HEK293 (cell line): ENCODE results near the gene HLA-DMA.

ENCODE experiments used
- KLF16 ChIP-seq: fragments of 450-650 bp; formaldehyde crosslinking; IDR thresholded peaks from 2 replicates; pipeline ENCODE4 v1.5.1; 2017; ENCODE audit warnings: missing biosample characterization, missing genetic modification characterization
- MZF1 ChIP-seq: fragments of 450-650 bp; formaldehyde crosslinking; IDR thresholded peaks from 2 replicates; pipeline ENCODE4 v1.5.1; 2017; ENCODE audit warnings: missing biosample characterization, missing genetic modification characterization, borderline replicate concordance
- SCRT1 ChIP-seq: fragments of 450-650 bp; formaldehyde crosslinking; IDR thresholded peaks from 2 replicates; pipeline ENCODE4 v1.5.1; 2016; ENCODE audit warnings: missing biosample characterization, missing genetic modification characterization, borderline replicate concordance
- SP3 ChIP-seq: fragments of 450-650 bp; formaldehyde crosslinking; IDR thresholded peaks from 2 replicates; pipeline ENCODE4 v1.5.1; 2016; ENCODE audit warnings: missing biosample characterization, missing genetic modification characterization
- ZBTB1 ChIP-seq: fragments of 450-650 bp; formaldehyde crosslinking; IDR thresholded peaks from 2 replicates; pipeline ENCODE4 v1.5.1; 2016; ENCODE audit warnings: missing biosample characterization, missing genetic modification characterization
- ZBTB48 ChIP-seq: fragments of 450-650 bp; formaldehyde crosslinking; IDR thresholded peaks from 2 replicates; pipeline ENCODE4 v1.5.1; 2016; ENCODE audit warnings: missing biosample characterization, missing genetic modification characterization
- ZFP37 ChIP-seq: fragments of 450-650 bp; formaldehyde crosslinking; IDR thresholded peaks from 2 replicates; pipeline ENCODE4 v1.5.1; 2016; ENCODE audit warnings: missing biosample characterization, missing genetic modification characterization
- ZNF112 ChIP-seq: fragments of 450-650 bp; formaldehyde crosslinking; IDR thresholded peaks from 2 replicates; pipeline ENCODE4 v1.5.0; 2017; ENCODE audit warnings: missing biosample characterization, missing genetic modification characterization
- ZNF324 ChIP-seq: fragments of 450-650 bp; formaldehyde crosslinking; IDR thresholded peaks from 2 replicates; pipeline ENCODE4 v1.5.1; 2016; ENCODE audit warnings: missing biosample characterization, missing genetic modification characterization
- ZNF350 ChIP-seq: fragments of 450-650 bp; formaldehyde crosslinking; IDR thresholded peaks from 2 replicates; pipeline ENCODE4 v1.5.0; 2017; ENCODE audit warnings: missing biosample characterization, mild to moderate bottlenecking, missing genetic modification characterization
- ZNF354C ChIP-seq: fragments of 450-650 bp; formaldehyde crosslinking; IDR thresholded peaks from 2 replicates; pipeline ENCODE4 v1.5.1; 2016; ENCODE audit warnings: missing biosample characterization, missing genetic modification characterization, low read depth, borderline replicate concordance
- ZNF426 ChIP-seq: fragments of 450-650 bp; formaldehyde crosslinking; IDR thresholded peaks from 2 replicates; pipeline ENCODE4 v1.5.1; 2017; ENCODE audit warnings: missing biosample characterization, missing genetic modification characterization, mild to moderate bottlenecking, inconsistent platforms, moderate library complexity
- ZNF549 ChIP-seq: fragments of 450-650 bp; IDR thresholded peaks from 2 replicates; pipeline ENCODE4 v1.5.1; 2018; ENCODE audit warnings: missing biosample characterization, missing genetic modification characterization, mild to moderate bottlenecking, inconsistent platforms, moderate library complexity
- ZNF623 ChIP-seq: fragments of 450-650 bp; formaldehyde crosslinking; IDR thresholded peaks from 2 replicates; pipeline ENCODE4 v1.5.1; 2016; ENCODE audit warnings: missing biosample characterization, missing genetic modification characterization
- ZNF76 ChIP-seq: fragments of 450-650 bp; formaldehyde crosslinking; IDR thresholded peaks from 2 replicates; pipeline ENCODE4; 2016; ENCODE audit warnings: low read depth, missing biosample characterization, missing genetic modification characterization, borderline replicate concordance
- ZNF792 ChIP-seq: fragments of 450-650 bp; formaldehyde crosslinking; IDR thresholded peaks from 2 replicates; pipeline ENCODE4 v1.5.1; 2016; ENCODE audit warnings: missing biosample characterization, missing genetic modification characterization
- ZSCAN16 ChIP-seq: fragments of 450-650 bp; formaldehyde crosslinking; IDR thresholded peaks from 2 replicates; pipeline ENCODE4 v1.5.1; 2016; ENCODE audit warnings: missing biosample characterization, missing genetic modification characterization
- TF ChIP-seq, protein P1 (sequence below): fragments of 450-650 bp; formaldehyde crosslinking; IDR thresholded peaks from 2 replicates; pipeline ENCODE4 v1.5.1; 2016; ENCODE audit warnings: missing biosample characterization, missing genetic modification characterization
- TF ChIP-seq, protein P2 (sequence below): fragments of 450-650 bp; formaldehyde crosslinking; IDR thresholded peaks from 2 replicates; pipeline ENCODE4 v1.5.1; 2017; ENCODE audit warnings: missing biosample characterization, mild to moderate bottlenecking, missing genetic modification characterization, moderate library complexity
- TF ChIP-seq, protein P3 (sequence below): fragments of 450-650 bp; formaldehyde crosslinking; IDR thresholded peaks from 2 replicates; pipeline ENCODE4 v1.5.1; 2017; ENCODE audit warnings: missing biosample characterization, missing genetic modification characterization
- TF ChIP-seq, protein P4 (sequence below): fragments of 450-650 bp; formaldehyde crosslinking; IDR thresholded peaks from 2 replicates; pipeline ENCODE4 v1.5.1; 2016; ENCODE audit warnings: missing biosample characterization, missing genetic modification characterization
- TF ChIP-seq, protein P5 (sequence below): fragments of 450-650 bp; formaldehyde crosslinking; IDR thresholded peaks from 2 replicates; pipeline ENCODE4 v1.5.1; 2016; ENCODE audit warnings: missing biosample characterization, missing genetic modification characterization
- TF ChIP-seq, protein P6 (sequence below): fragments of 450-650 bp; formaldehyde crosslinking; IDR thresholded peaks from 2 replicates; pipeline ENCODE4 v1.5.1; 2016; ENCODE audit warnings: missing biosample characterization, missing genetic modification characterization, low read depth
- TF ChIP-seq, protein P7 (sequence below): fragments of 450-650 bp; formaldehyde crosslinking; IDR thresholded peaks from 2 replicates; pipeline ENCODE4 v1.5.1; 2017; ENCODE audit warnings: missing biosample characterization, missing genetic modification characterization
- TF ChIP-seq, protein P8 (sequence below): fragments of 450-650 bp; formaldehyde crosslinking; IDR thresholded peaks from 2 replicates; pipeline ENCODE4 v1.5.1; 2016; ENCODE audit warnings: missing biosample characterization, missing genetic modification characterization, borderline replicate concordance

Gene HLA-DMA

DNA sequence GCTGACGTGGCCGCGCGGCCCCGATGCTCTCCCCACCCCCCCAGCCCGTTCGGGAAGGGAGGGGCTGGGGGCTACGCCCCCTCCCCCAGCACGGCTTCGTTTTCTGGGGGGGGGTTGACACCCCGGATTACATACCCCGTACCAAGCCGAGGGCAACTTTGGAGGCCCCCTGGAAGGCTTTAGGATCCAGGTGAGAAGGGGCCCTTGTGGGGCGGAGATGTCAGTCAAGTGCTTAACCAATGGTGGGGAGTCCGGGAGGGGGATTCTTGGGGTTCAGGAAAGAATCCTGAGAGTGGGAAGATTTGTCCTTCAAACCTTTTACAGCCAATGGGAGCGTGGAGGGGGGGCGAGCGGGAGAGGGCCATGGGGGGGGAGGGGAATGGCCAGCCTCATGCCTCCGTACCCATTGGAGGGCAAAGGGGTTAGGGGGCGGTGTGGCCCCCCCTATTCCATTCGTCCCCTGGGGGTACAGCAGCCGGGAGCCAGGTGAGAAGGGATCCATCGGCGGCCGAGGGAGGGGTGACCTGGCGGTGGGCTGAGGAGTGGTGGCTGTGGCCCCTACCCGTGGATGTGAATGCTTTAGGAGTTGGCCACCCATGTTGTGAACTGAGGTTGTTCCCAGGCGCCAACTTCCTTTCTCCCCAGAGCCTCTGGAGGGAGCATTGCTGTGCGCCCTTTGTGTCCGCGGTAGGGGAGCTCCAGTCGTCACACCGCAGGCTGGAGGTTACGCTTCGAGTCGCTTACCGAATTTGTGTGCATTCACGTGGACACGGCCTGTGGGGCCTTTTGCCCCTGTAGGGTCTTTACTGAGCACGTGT, 16.2 kb upstream of the HLA-DMA start (continued):
- TF ChIP-seq SCRT1 (tag by site-specific recombination) (no peak), ZNF354C (tag by site-specific recombination) (no peak), ZNF792 (tag by site-specific recombination) (no peak), SP3 (tag by site-specific recombination) (peak; percentile 2), ZFP37 (tag by site-specific recombination) (no peak), MZF1 (0 out of 2 replicates have a peak, but pooled peaks have one; percentile 11), ZNF76 (tag by site-specific recombination) (peak; percentile 2; the same call in 1 of the 2 replicates), ZBTB48 (tag by site-specific recombination) (peak; percentile 63; the same call in 1 of the 2 replicates), ZBTB1 (no peak), ZNF324 (tag by site-specific recombination) (peak; percentile 12; the same call in 1 of the 2 replicates), ZNF350 (tag by site-specific recombination) (no peak), KLF16 (0 out of 2 replicates have a peak, but pooled peaks have one; percentile 9), ZSCAN16 (tag by site-specific recombination) (0 out of 2 replicates have a peak, but pooled peaks have one; percentile 26), ZNF623 (tag by site-specific recombination) (no peak), ZNF426 (no peak), ZNF549 (tag by site-specific recombination) (no peak), ZNF112 (tag by site-specific recombination) (no peak)
- TF ChIP-seq, protein P1, sequence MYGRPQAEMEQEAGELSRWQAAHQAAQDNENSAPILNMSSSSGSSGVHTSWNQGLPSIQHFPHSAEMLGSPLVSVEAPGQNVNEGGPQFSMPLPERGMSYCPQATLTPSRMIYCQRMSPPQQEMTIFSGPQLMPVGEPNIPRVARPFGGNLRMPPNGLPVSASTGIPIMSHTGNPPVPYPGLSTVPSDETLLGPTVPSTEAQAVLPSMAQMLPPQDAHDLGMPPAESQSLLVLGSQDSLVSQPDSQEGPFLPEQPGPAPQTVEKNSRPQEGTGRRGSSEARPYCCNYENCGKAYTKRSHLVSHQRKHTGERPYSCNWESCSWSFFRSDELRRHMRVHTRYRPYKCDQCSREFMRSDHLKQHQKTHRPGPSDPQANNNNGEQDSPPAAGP (tag by site-specific recombination): no peak
- TF ChIP-seq, protein P2, sequence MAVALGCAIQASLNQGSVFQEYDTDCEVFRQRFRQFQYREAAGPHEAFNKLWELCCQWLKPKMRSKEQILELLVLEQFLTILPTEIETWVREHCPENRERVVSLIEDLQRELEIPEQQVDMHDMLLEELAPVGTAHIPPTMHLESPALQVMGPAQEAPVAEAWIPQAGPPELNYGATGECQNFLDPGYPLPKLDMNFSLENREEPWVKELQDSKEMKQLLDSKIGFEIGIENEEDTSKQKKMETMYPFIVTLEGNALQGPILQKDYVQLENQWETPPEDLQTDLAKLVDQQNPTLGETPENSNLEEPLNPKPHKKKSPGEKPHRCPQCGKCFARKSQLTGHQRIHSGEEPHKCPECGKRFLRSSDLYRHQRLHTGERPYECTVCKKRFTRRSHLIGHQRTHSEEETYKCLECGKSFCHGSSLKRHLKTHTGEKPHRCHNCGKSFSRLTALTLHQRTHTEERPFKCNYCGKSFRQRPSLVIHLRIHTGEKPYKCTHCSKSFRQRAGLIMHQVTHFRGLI (tag by site-specific recombination): no peak
- TF ChIP-seq, protein P3, sequence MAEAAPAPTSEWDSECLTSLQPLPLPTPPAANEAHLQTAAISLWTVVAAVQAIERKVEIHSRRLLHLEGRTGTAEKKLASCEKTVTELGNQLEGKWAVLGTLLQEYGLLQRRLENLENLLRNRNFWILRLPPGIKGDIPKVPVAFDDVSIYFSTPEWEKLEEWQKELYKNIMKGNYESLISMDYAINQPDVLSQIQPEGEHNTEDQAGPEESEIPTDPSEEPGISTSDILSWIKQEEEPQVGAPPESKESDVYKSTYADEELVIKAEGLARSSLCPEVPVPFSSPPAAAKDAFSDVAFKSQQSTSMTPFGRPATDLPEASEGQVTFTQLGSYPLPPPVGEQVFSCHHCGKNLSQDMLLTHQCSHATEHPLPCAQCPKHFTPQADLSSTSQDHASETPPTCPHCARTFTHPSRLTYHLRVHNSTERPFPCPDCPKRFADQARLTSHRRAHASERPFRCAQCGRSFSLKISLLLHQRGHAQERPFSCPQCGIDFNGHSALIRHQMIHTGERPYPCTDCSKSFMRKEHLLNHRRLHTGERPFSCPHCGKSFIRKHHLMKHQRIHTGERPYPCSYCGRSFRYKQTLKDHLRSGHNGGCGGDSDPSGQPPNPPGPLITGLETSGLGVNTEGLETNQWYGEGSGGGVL (tag by site-specific recombination): peak; percentile 85
- TF ChIP-seq, protein P4, sequence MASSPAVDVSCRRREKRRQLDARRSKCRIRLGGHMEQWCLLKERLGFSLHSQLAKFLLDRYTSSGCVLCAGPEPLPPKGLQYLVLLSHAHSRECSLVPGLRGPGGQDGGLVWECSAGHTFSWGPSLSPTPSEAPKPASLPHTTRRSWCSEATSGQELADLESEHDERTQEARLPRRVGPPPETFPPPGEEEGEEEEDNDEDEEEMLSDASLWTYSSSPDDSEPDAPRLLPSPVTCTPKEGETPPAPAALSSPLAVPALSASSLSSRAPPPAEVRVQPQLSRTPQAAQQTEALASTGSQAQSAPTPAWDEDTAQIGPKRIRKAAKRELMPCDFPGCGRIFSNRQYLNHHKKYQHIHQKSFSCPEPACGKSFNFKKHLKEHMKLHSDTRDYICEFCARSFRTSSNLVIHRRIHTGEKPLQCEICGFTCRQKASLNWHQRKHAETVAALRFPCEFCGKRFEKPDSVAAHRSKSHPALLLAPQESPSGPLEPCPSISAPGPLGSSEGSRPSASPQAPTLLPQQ (tag by site-specific recombination): peak; percentile 50; the same call in 1 of the 2 replicates
- TF ChIP-seq, protein P5, sequence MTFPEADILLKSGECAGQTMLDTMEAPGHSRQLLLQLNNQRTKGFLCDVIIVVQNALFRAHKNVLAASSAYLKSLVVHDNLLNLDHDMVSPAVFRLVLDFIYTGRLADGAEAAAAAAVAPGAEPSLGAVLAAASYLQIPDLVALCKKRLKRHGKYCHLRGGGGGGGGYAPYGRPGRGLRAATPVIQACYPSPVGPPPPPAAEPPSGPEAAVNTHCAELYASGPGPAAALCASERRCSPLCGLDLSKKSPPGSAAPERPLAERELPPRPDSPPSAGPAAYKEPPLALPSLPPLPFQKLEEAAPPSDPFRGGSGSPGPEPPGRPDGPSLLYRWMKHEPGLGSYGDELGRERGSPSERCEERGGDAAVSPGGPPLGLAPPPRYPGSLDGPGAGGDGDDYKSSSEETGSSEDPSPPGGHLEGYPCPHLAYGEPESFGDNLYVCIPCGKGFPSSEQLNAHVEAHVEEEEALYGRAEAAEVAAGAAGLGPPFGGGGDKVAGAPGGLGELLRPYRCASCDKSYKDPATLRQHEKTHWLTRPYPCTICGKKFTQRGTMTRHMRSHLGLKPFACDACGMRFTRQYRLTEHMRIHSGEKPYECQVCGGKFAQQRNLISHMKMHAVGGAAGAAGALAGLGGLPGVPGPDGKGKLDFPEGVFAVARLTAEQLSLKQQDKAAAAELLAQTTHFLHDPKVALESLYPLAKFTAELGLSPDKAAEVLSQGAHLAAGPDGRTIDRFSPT: peak; percentile 63
- TF ChIP-seq, protein P6, sequence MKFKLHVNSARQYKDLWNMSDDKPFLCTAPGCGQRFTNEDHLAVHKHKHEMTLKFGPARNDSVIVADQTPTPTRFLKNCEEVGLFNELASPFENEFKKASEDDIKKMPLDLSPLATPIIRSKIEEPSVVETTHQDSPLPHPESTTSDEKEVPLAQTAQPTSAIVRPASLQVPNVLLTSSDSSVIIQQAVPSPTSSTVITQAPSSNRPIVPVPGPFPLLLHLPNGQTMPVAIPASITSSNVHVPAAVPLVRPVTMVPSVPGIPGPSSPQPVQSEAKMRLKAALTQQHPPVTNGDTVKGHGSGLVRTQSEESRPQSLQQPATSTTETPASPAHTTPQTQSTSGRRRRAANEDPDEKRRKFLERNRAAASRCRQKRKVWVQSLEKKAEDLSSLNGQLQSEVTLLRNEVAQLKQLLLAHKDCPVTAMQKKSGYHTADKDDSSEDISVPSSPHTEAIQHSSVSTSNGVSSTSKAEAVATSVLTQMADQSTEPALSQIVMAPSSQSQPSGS (tag by site-specific recombination): no peak
- TF ChIP-seq, protein P7, sequence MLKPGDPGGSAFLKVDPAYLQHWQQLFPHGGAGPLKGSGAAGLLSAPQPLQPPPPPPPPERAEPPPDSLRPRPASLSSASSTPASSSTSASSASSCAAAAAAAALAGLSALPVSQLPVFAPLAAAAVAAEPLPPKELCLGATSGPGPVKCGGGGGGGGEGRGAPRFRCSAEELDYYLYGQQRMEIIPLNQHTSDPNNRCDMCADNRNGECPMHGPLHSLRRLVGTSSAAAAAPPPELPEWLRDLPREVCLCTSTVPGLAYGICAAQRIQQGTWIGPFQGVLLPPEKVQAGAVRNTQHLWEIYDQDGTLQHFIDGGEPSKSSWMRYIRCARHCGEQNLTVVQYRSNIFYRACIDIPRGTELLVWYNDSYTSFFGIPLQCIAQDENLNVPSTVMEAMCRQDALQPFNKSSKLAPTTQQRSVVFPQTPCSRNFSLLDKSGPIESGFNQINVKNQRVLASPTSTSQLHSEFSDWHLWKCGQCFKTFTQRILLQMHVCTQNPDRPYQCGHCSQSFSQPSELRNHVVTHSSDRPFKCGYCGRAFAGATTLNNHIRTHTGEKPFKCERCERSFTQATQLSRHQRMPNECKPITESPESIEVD (tag by site-specific recombination): no peak
- TF ChIP-seq, protein P8, sequence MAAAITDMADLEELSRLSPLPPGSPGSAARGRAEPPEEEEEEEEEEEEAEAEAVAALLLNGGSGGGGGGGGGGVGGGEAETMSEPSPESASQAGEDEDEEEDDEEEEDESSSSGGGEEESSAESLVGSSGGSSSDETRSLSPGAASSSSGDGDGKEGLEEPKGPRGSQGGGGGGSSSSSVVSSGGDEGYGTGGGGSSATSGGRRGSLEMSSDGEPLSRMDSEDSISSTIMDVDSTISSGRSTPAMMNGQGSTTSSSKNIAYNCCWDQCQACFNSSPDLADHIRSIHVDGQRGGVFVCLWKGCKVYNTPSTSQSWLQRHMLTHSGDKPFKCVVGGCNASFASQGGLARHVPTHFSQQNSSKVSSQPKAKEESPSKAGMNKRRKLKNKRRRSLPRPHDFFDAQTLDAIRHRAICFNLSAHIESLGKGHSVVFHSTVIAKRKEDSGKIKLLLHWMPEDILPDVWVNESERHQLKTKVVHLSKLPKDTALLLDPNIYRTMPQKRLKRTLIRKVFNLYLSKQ (tag by site-specific recombination): no peak
